Adipocyte (in vitro differentiated cells): ENCODE measurements around the gene SLCO4A1.
A peak's percentile ranks its signal among the peaks of the same experiment; 100 is the strongest.

Experiments
- DNase-seq: peaks from one replicate; pipeline ENCODE4 v3.0.0-alpha.2; 2015; ENCODE audit warnings: low read depth
- H3K27me3 ChIP-seq: replicated peaks from 2 replicates; pipeline ENCODE4 v1.7.0; 2013; ENCODE audit warnings: mild to moderate bottlenecking, low read length, moderate library complexity; ENCODE audit not compliant: control insufficient read depth, insufficient read depth
- H3K36me3 ChIP-seq: 2 replicates; pipeline ENCODE4 v1.7.0; 2013; ENCODE audit warnings: low read length, mild to moderate bottlenecking, moderate library complexity; ENCODE audit not compliant: control insufficient read depth, insufficient read depth, severe bottlenecking
- H3K4me1 ChIP-seq: 2 replicates; pipeline ENCODE4 v1.7.0; 2013; ENCODE audit warnings: mild to moderate bottlenecking, low read length, moderate library complexity; ENCODE audit not compliant: control insufficient read depth, insufficient read depth
- H3K4me3 ChIP-seq: 2 replicates; pipeline ENCODE4 v1.7.0; 2013; ENCODE audit warnings: mild to moderate bottlenecking, low read length, moderate library complexity
- H3K9ac ChIP-seq: 2 replicates; pipeline ENCODE4 v1.7.0; 2013; ENCODE audit warnings: mild to moderate bottlenecking, low read length, moderate library complexity
- H3K9me3 ChIP-seq: 2 replicates; pipeline ENCODE4 v1.7.0; 2013; ENCODE audit warnings: mild to moderate bottlenecking, low read length, moderate library complexity; ENCODE audit not compliant: control insufficient read depth

SLCO4A1 gene

GRCh38 chr20:62657589-62657942 lies 15.3 kb downstream of the SLCO4A1 start:
- H3K9ac ChIP-seq, result no peak overlapping the region
- no peaks in the 10 kb centered on the region for H3K9me3 ChIP-seq
- H3K4me1 ChIP-seq, result peaks cover 18% of the 10 kb centered on the region
- H3K4me3 ChIP-seq, result no peak overlapping the region
- DNase-seq, result no peak
- H3K36me3 ChIP-seq, result no peaks in the 10 kb centered on the region
- H3K27me3 ChIP-seq, result no peaks in the 10 kb centered on the region

GRCh38 chr20:62657956-62658355 lies 15.7 kb downstream of the SLCO4A1 start:
- Histone ChIP-seq H3K9ac (no peak overlapping the region), H3K4me3 (no peak overlapping the region), H3K36me3 (no peaks in the 10 kb centered on the region), H3K27me3 (no peaks in the 10 kb centered on the region), H3K9me3 (no peaks in the 10 kb centered on the region), H3K4me1 (peaks cover 16% of the 10 kb centered on the region)
- DNase-seq, result no peak

GRCh38 chr20:62658593-62659178 lies 16.4 kb downstream of the SLCO4A1 start:
- Histone ChIP-seq H3K9me3 (no peaks in the 10 kb centered on the region), H3K27me3 (no peaks in the 10 kb centered on the region), H3K36me3 (no peaks in the 10 kb centered on the region), H3K4me1 (peaks cover 16% of the 10 kb centered on the region), H3K9ac (no peak overlapping the region), H3K4me3 (no peak overlapping the region)
- no peak for DNase-seq

- Histone ChIP-seq H3K9me3 (no peaks in the 10 kb centered on the region), H3K4me3 (no peak overlapping the region), H3K4me1 (peaks cover 16% of the 10 kb centered on the region), H3K36me3 (no peaks in the 10 kb centered on the region), H3K9ac (no peak overlapping the region), H3K27me3 (no peaks in the 10 kb centered on the region)
- DNase-seq, result no peak
Observed at GRCh38 chr20:62659488-62660239, 17.4 kb downstream of the SLCO4A1 start.

- Histone ChIP-seq H3K4me3 (no peak overlapping the region), H3K9ac (no peak overlapping the region), H3K9me3 (no peaks in the 10 kb centered on the region), H3K4me1 (peaks cover 16% of the 10 kb centered on the region), H3K27me3 (no peaks in the 10 kb centered on the region), H3K36me3 (no peaks in the 10 kb centered on the region)
- no peak for DNase-seq
Observed at GRCh38 chr20:62660240-62660615, 17.9 kb downstream of the SLCO4A1 start.

- Histone ChIP-seq H3K27me3 (no peaks in the 10 kb centered on the region), H3K9me3 (no peaks in the 10 kb centered on the region), H3K4me1 (peaks cover 16% of the 10 kb centered on the region), H3K4me3 (no peak overlapping the region), H3K36me3 (no peaks in the 10 kb centered on the region), H3K9ac (no peak overlapping the region)
- DNase-seq, result no peak
Observed at GRCh38 chr20:62660768-62661167, 18.5 kb downstream of the SLCO4A1 start.

- no peak for DNase-seq
- Histone ChIP-seq H3K9me3 (no peaks in the 10 kb centered on the region), H3K27me3 (no peaks in the 10 kb centered on the region), H3K9ac (peak overlapping the region; percentile 10), H3K36me3 (no peaks in the 10 kb centered on the region), H3K4me3 (no peak overlapping the region), H3K4me1 (peaks cover 16% of the 10 kb centered on the region)
Observed at GRCh38 chr20:62661647-62662046, 19.3 kb downstream of the SLCO4A1 start.

GRCh38 chr20:62662422-62662821 lies 20.1 kb downstream of the SLCO4A1 start:
- peaks cover 16% of the 10 kb centered on the region for H3K4me1 ChIP-seq

GRCh38 chr20:62663145-62664018 lies 21.1 kb downstream of the SLCO4A1 start:
- Histone ChIP-seq H3K9me3 (no peaks in the 10 kb centered on the region), H3K4me3 (no peak overlapping the region), H3K9ac (no peak overlapping the region), H3K36me3 (no peaks in the 10 kb centered on the region), H3K27me3 (no peaks in the 10 kb centered on the region), H3K4me1 (peaks cover 16% of the 10 kb centered on the region)
- no peak for DNase-seq

More at GRCh38 chr20:62662422-62662821, 20.1 kb downstream of the SLCO4A1 start:
- DNase-seq, result peak; percentile 81
- Histone ChIP-seq H3K27me3 (no peaks in the 10 kb centered on the region), H3K36me3 (no peaks in the 10 kb centered on the region), H3K9me3 (no peaks in the 10 kb centered on the region), H3K9ac (peak overlapping the region; percentile 10), H3K4me3 (no peak overlapping the region)

GRCh38 chr20:62664019-62664971 lies 22.0 kb downstream of the SLCO4A1 start:
- Histone ChIP-seq H3K4me3 (no peak overlapping the region), H3K9me3 (no peaks in the 10 kb centered on the region), H3K27me3 (no peaks in the 10 kb centered on the region), H3K4me1 (peaks cover 16% of the 10 kb centered on the region), H3K36me3 (no peaks in the 10 kb centered on the region), H3K9ac (no peak overlapping the region)
- DNase-seq, result no peak
